HL-60 (cell line): ENCODE measurements around the gene S100A16.

Experiments used
- DNase-seq, 2 experiments: peaks; one replicate each; pipeline ENCODE4 v3.0.0-alpha.2; 2010 to 2020; ENCODE audit warnings: low read depth in 1 of 2, low spot score in 1 of 2
- H3K27ac ChIP-seq: fragments of 250-450 bp; sonication (Bioruptor Pico); replicated peaks from 2 replicates; pipeline ENCODE4 v1.5.1; 2020; ENCODE audit warnings: mild to moderate bottlenecking, moderate library complexity
- H3K27me3 ChIP-seq: fragments of 250-450 bp; sonication (Bioruptor Pico); 2 replicates; pipeline ENCODE4 v1.5.1; 2021; ENCODE audit warnings: mild to moderate bottlenecking, moderate library complexity; ENCODE audit not compliant: insufficient read depth, poor library complexity, severe bottlenecking
- H3K4me3 ChIP-seq: replicated peaks from 2 replicates; pipeline ENCODE4 v1.5.1; 2011; ENCODE audit warnings: mild to moderate bottlenecking, control low read depth, low read length; ENCODE audit not compliant: insufficient read depth
- CTCF ChIP-seq: IDR thresholded peaks from one replicate; pipeline ENCODE4 v1.5.1; 2011; ENCODE audit warnings: low read length, control low read depth, inconsistent platforms; ENCODE audit not compliant: insufficient read depth
- GABPA ChIP-seq: IDR thresholded peaks from 2 replicates; pipeline ENCODE4 v1.6.1; 2012; ENCODE audit warnings: low read depth
- POLR2AphosphoS5 ChIP-seq: IDR thresholded peaks from 2 replicates; pipeline ENCODE4 v1.6.1; 2012; ENCODE audit warnings: low read depth
- SPI1 ChIP-seq: IDR thresholded peaks from 2 replicates; pipeline ENCODE4 v1.6.1; 2012; ENCODE audit warnings: low read depth, mild to moderate bottlenecking, borderline replicate concordance
- TF ChIP-seq, protein P1 (sequence below): IDR thresholded peaks from 2 replicates; pipeline ENCODE4 v1.6.1; 2012; ENCODE audit warnings: low read depth; ENCODE audit not compliant: insufficient replicate concordance

S100A16 gene

DNA sequence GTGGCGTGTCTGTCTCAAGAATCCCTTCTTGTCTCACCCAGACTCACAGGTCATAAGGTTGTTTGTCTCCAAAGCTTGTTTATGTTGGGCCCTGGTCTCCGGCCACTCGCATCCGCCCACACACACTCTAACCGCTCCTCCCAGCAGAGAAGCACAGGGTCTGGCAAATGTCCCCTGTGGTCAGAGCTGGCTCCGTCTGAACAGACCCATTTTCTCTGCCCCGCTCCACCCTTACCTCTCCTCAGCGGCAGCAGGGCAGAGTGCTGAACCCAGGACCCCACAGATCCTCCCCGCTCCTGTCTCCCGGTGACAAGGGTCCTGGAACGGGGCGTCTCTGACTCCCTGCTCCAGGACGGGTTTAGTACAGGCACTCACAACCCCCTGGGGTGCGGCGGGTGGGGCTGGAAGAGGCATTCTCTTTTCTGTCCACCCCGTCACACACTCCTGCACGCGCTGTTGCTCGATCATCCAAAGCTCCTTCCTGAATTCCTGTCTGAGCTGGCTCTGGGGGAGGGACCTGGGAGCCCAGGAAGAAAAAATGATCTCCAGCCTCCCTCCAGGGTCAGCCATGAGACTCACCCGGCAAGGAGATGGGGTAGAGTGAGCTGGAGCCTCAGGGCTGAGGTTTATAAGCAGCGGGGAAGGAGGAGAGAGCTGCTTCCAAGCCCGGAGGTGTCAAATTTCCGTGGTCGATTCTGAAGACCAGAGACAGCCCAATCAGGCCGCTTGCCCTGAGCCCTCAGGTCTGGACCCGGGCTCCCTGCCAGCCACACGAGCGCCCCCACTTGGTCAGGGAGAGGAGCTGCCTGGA is 14.2 kb upstream of the S100A16 start, which contains the start of gene S100A13:
S100A13 (minus strand) TSS at position 602 of the 811 bp plus-strand sequence. CDS start 1,033 bp downstream, outside the sequence.
- no peak within 1 kb of the TSS for H3K4me3 ChIP-seq
- no peak for TF ChIP-seq CTCF
- TF ChIP-seq SPI1 = no peak
- TF ChIP-seq GABPA = no peak
- TF ChIP-seq POLR2AphosphoS5 = no peak
- TF ChIP-seq, protein P1, sequence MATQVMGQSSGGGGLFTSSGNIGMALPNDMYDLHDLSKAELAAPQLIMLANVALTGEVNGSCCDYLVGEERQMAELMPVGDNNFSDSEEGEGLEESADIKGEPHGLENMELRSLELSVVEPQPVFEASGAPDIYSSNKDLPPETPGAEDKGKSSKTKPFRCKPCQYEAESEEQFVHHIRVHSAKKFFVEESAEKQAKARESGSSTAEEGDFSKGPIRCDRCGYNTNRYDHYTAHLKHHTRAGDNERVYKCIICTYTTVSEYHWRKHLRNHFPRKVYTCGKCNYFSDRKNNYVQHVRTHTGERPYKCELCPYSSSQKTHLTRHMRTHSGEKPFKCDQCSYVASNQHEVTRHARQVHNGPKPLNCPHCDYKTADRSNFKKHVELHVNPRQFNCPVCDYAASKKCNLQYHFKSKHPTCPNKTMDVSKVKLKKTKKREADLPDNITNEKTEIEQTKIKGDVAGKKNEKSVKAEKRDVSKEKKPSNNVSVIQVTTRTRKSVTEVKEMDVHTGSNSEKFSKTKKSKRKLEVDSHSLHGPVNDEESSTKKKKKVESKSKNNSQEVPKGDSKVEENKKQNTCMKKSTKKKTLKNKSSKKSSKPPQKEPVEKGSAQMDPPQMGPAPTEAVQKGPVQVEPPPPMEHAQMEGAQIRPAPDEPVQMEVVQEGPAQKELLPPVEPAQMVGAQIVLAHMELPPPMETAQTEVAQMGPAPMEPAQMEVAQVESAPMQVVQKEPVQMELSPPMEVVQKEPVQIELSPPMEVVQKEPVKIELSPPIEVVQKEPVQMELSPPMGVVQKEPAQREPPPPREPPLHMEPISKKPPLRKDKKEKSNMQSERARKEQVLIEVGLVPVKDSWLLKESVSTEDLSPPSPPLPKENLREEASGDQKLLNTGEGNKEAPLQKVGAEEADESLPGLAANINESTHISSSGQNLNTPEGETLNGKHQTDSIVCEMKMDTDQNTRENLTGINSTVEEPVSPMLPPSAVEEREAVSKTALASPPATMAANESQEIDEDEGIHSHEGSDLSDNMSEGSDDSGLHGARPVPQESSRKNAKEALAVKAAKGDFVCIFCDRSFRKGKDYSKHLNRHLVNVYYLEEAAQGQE = no peak
- no peak for DNase-seq
- H3K27ac ChIP-seq = no peak within 1 kb of the TSS
- no peaks in the 10 kb centered on the region for H3K27me3 ChIP-seq

DNA sequence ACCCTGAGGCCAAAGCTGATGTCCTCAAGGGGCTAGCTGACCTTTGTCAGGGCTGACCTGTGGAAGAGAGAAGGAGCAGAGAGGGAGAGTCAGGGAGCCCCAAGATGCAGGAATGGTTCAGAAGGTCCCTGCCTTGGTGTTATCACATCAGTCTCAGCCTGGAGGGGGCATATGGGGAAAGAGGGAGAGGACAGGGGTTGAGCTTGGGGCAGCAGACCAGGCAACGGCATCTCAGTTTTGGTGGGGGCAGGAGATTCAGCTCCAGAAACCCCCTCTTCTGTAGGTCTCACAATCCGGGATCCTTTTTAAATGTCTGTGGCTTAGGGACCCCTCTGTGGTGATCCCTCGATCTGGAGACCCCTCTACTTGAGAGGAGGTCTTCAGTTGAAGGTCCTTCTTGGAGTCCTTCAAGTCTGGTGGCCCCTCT is 13.6 kb upstream of the S100A16 start:
- DNase-seq = no peak
- H3K27me3 ChIP-seq = no peaks in the 10 kb centered on the region
- no peak overlapping the region for H3K27ac ChIP-seq
- no peak overlapping the region for H3K4me3 ChIP-seq
- TF ChIP-seq POLR2AphosphoS5 = no peak
- TF ChIP-seq, protein P1 = no peak

DNA sequence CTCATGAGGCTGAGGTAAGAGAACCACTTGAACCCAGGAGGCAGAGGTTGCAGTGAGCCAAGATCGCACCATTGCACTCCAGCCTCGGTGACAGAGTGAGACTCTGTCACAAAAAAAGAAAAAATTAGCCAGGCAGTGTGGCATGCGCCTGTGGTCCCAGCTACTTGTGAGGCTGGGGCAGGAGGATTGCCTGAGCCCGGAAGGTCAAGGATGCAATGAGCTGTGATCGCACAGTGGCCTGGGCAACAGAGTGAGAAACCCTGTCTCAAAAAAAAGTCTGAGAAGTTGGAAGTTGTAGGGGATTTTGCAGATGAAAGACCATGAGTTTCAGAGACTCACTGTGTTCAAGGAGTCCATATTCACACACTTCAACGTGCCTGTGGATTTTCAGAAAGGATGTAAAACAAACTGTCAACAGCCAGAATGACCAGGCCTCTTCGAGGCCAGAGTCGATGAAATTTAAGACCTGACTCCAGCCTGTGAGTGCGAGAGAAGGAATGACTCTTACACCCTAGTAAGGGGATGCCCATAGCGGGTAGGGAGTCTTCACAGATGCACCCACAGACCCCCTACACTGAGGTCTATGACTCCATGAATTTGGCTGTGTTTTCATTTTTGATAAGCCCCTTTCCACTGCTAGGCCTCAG is 12.2 kb upstream of the S100A16 start:
- H3K4me3 ChIP-seq = no peak overlapping the region
- no peak overlapping the region for H3K27ac ChIP-seq
- no peak for DNase-seq
- H3K27me3 ChIP-seq = no peaks in the 10 kb centered on the region
- TF ChIP-seq, protein P1 = no peak
- TF ChIP-seq SPI1 = no peak
- TF ChIP-seq POLR2AphosphoS5 = no peak
- TF ChIP-seq GABPA = no peak
- TF ChIP-seq CTCF = no peak
